SK-N-SH (cell line): ENCODE measurements around the gene CEACAM16.

ENCODE experiments used
- CTCF ChIP-seq: fragments of 200-600 bp; sonication (generic); IDR thresholded peaks from 2 replicates; pipeline ENCODE4 v1.6.1; 2017; ENCODE audit warnings: antibody characterized with exemption, mild to moderate bottlenecking, moderate library complexity
- EP300 ChIP-seq, 2 experiments: IDR thresholded peaks; 2 replicates each; pipeline versions ENCODE4 v1.4.0 to v1.6.1; 2012; ENCODE audit warnings: borderline replicate concordance in 1 of 2, low read depth in 1 of 2, low read length in 1 of 2
- GABPA ChIP-seq: IDR thresholded peaks from 2 replicates; pipeline ENCODE4 v1.4.0; 2012; ENCODE audit warnings: low read depth, mild to moderate bottlenecking
- JUND ChIP-seq: IDR thresholded peaks from 2 replicates; pipeline ENCODE4 v1.4.0; 2012
- POLR2AphosphoS5 ChIP-seq: IDR thresholded peaks from 2 replicates; pipeline ENCODE4 v1.6.1; 2012; ENCODE audit warnings: low read depth, low read length
- USF2 ChIP-seq: fragments of 150-350 bp; IDR thresholded peaks from 2 replicates; pipeline ENCODE4 v1.6.1; 2017; ENCODE audit warnings: antibody characterized with exemption, low read length, low read depth, borderline replicate concordance
- TF ChIP-seq, protein P1 (sequence below): IDR thresholded peaks from 2 replicates; pipeline ENCODE4 v1.4.0; 2012; ENCODE audit warnings: low read depth
- TF ChIP-seq, protein P2 (sequence below): IDR thresholded peaks from 2 replicates; pipeline ENCODE4; 2012

DNA sequence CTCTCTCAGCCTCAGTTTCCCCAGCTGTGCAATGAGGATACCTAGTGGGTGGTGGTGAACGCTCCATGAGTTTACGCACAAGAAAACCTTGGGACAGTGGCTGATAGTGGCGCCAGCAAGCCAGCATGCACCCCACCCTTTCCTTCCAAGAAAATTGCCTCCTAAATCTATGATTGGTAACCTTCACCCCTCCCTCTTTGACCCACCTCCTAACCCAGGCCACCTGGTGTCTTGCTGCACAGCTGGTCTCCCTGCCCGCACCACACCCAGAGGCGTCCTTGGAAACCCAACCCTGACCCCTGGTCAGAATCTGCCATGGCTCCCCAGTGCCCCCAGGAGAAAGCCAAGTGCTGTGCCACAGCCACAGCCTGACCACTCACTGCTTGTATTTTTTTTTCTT, 26.7 kb downstream of the CEACAM16 start:
- TF ChIP-seq CTCF, result no peak
- TF ChIP-seq JUND, result no peak
- TF ChIP-seq EP300 (IDR thresholded peaks at IDR 0.05; ENCODE audit: borderline replicate concordance in 1 of 2, low read depth in 1 of 2, low read length in 1 of 2), result no peak
- TF ChIP-seq, protein P1, sequence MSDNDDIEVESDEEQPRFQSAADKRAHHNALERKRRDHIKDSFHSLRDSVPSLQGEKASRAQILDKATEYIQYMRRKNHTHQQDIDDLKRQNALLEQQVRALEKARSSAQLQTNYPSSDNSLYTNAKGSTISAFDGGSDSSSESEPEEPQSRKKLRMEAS, result no peak
- TF ChIP-seq, protein P2, sequence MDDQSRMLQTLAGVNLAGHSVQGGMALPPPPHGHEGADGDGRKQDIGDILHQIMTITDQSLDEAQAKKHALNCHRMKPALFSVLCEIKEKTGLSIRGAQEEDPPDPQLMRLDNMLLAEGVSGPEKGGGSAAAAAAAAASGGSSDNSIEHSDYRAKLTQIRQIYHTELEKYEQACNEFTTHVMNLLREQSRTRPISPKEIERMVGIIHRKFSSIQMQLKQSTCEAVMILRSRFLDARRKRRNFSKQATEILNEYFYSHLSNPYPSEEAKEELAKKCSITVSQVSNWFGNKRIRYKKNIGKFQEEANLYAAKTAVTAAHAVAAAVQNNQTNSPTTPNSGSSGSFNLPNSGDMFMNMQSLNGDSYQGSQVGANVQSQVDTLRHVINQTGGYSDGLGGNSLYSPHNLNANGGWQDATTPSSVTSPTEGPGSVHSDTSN, result no peak
- TF ChIP-seq USF2, result no peak
- no peak for TF ChIP-seq POLR2AphosphoS5
- TF ChIP-seq GABPA, result no peak
